Measurements from ENCODE around the gene RASSF8.

Gene RASSF8, protein sequence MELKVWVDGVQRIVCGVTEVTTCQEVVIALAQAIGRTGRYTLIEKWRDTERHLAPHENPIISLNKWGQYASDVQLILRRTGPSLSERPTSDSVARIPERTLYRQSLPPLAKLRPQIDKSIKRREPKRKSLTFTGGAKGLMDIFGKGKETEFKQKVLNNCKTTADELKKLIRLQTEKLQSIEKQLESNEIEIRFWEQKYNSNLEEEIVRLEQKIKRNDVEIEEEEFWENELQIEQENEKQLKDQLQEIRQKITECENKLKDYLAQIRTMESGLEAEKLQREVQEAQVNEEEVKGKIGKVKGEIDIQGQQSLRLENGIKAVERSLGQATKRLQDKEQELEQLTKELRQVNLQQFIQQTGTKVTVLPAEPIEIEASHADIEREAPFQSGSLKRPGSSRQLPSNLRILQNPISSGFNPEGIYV

GRCh38 chr12:25958428-25959070, at the start of gene RASSF8:
RASSF8 (plus strand) TSS chr12:25958682; CDS start chr12:26055344, 96,662 bp downstream.
- H3K27ac ChIP-seq (ENCODE audit: low read depth, low read length), result peak within 1 kb of the TSS; percentile 97
- H3K79me2 ChIP-seq (ENCODE audit: control insufficient read depth, insufficient read depth, low read length, unreplicated experiment), result peaks cover 39% of the 10 kb centered on the region
- peaks cover 20% of the 10 kb centered on the region; the same call in 1 of the 2 replicates for H3K36me3 ChIP-seq (ENCODE audit: insufficient read depth, low read length)
- peaks cover 29% of the 10 kb centered on the region for H3K4me1 ChIP-seq (ENCODE audit: control insufficient read depth, insufficient read depth, low read length, unreplicated experiment)
- no peaks in the 10 kb centered on the region for H3K27me3 ChIP-seq (ENCODE audit: insufficient read depth, low read length)
- peak within 1 kb of the TSS; percentile 80 for H2AFZ ChIP-seq (ENCODE audit: low read length, unreplicated experiment)
- peak within 1 kb of the TSS; percentile 89 for H3K4me3 ChIP-seq (ENCODE audit: low read depth, low read length)

GRCh38 chr12:25914551-25914950, 43.9 kb upstream of the RASSF8 start:
- H3K79me2 ChIP-seq (ENCODE audit: control insufficient read depth, insufficient read depth, low read length, unreplicated experiment), result no peaks in the 10 kb centered on the region
- H2AFZ ChIP-seq (ENCODE audit: low read length, unreplicated experiment), result no peak overlapping the region
- no peak overlapping the region for H3K27ac ChIP-seq (ENCODE audit: low read depth, low read length)
- no peaks in the 10 kb centered on the region for H3K27me3 ChIP-seq (ENCODE audit: insufficient read depth, low read length)
- no peak overlapping the region for H3K4me3 ChIP-seq (ENCODE audit: low read depth, low read length)
- no peaks in the 10 kb centered on the region for H3K4me1 ChIP-seq (ENCODE audit: control insufficient read depth, insufficient read depth, low read length, unreplicated experiment)
- no peaks in the 10 kb centered on the region for H3K36me3 ChIP-seq (ENCODE audit: insufficient read depth, low read length)

- H2AFZ ChIP-seq (ENCODE audit: low read length, unreplicated experiment), result no peak overlapping the region
- H3K27ac ChIP-seq (ENCODE audit: low read depth, low read length), result no peak overlapping the region
- no peaks in the 10 kb centered on the region for H3K36me3 ChIP-seq (ENCODE audit: insufficient read depth, low read length)
- H3K79me2 ChIP-seq (ENCODE audit: control insufficient read depth, insufficient read depth, low read length, unreplicated experiment), result no peaks in the 10 kb centered on the region
- H3K4me3 ChIP-seq (ENCODE audit: low read depth, low read length), result no peak overlapping the region
- peaks cover 12% of the 10 kb centered on the region for H3K4me1 ChIP-seq (ENCODE audit: control insufficient read depth, insufficient read depth, low read length, unreplicated experiment)
- no peaks in the 10 kb centered on the region for H3K27me3 ChIP-seq (ENCODE audit: insufficient read depth, low read length)
Measured at GRCh38 chr12:25924491-25925001, 33.9 kb upstream of the RASSF8 start.

GRCh38 chr12:25925064-25925463, 33.4 kb upstream of the RASSF8 start:
- no peaks in the 10 kb centered on the region for H3K27me3 ChIP-seq (ENCODE audit: insufficient read depth, low read length)
- H2AFZ ChIP-seq (ENCODE audit: low read length, unreplicated experiment), result no peak overlapping the region
- no peak overlapping the region for H3K27ac ChIP-seq (ENCODE audit: low read depth, low read length)
- no peak overlapping the region for H3K4me3 ChIP-seq (ENCODE audit: low read depth, low read length)
- H3K4me1 ChIP-seq (ENCODE audit: control insufficient read depth, insufficient read depth, low read length, unreplicated experiment), result peaks cover 13% of the 10 kb centered on the region
- no peaks in the 10 kb centered on the region for H3K36me3 ChIP-seq (ENCODE audit: insufficient read depth, low read length)
- H3K79me2 ChIP-seq (ENCODE audit: control insufficient read depth, insufficient read depth, low read length, unreplicated experiment), result no peaks in the 10 kb centered on the region

DNA sequence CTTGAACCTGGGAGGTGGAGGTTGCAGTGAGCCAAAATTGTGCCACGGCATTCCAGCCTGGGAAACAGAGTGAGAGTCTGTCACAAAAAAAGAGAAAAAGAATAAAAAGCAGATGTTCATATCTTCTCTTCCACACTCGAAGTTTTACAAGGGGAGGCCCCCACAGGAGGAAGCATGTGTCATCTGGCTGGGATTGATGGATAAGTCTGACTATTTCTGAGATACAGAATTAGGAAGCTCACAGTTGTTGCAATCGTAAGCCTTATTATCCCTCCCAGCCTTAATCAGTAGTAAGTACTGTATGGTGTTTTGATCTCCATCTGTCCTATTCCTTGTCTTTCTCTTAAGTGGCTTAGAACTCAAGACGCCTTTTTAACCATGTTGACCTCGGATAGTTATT, 31.9 kb upstream of the RASSF8 start:
- Histone ChIP-seq H3K27me3 (ENCODE audit: insufficient read depth, low read length) (no peaks in the 10 kb centered on the region), H3K27ac (ENCODE audit: low read depth, low read length) (no peak overlapping the region), H2AFZ (ENCODE audit: low read length, unreplicated experiment) (no peak overlapping the region), H3K36me3 (ENCODE audit: insufficient read depth, low read length) (no peaks in the 10 kb centered on the region), H3K79me2 (ENCODE audit: control insufficient read depth, insufficient read depth, low read length, unreplicated experiment) (no peaks in the 10 kb centered on the region), H3K4me1 (ENCODE audit: control insufficient read depth, insufficient read depth, low read length, unreplicated experiment) (peaks cover 13% of the 10 kb centered on the region), H3K4me3 (ENCODE audit: low read depth, low read length) (no peak overlapping the region)

GRCh38 chr12:25929142-25929541, 29.3 kb upstream of the RASSF8 start:
- H3K27ac ChIP-seq (ENCODE audit: low read depth, low read length), result no peak overlapping the region
- H3K4me3 ChIP-seq (ENCODE audit: low read depth, low read length), result no peak overlapping the region
- no peaks in the 10 kb centered on the region for H3K36me3 ChIP-seq (ENCODE audit: insufficient read depth, low read length)
- H3K79me2 ChIP-seq (ENCODE audit: control insufficient read depth, insufficient read depth, low read length, unreplicated experiment), result no peaks in the 10 kb centered on the region
- no peak overlapping the region for H2AFZ ChIP-seq (ENCODE audit: low read length, unreplicated experiment)
- peaks cover 13% of the 10 kb centered on the region for H3K4me1 ChIP-seq (ENCODE audit: control insufficient read depth, insufficient read depth, low read length, unreplicated experiment)
- H3K27me3 ChIP-seq (ENCODE audit: insufficient read depth, low read length), result no peaks in the 10 kb centered on the region

- H3K27me3 ChIP-seq (ENCODE audit: insufficient read depth, low read length), result no peaks in the 10 kb centered on the region
- H3K36me3 ChIP-seq (ENCODE audit: insufficient read depth, low read length), result no peaks in the 10 kb centered on the region
- no peaks in the 10 kb centered on the region for H3K79me2 ChIP-seq (ENCODE audit: control insufficient read depth, insufficient read depth, low read length, unreplicated experiment)
- peaks cover 13% of the 10 kb centered on the region for H3K4me1 ChIP-seq (ENCODE audit: control insufficient read depth, insufficient read depth, low read length, unreplicated experiment)
- no peak overlapping the region for H2AFZ ChIP-seq (ENCODE audit: low read length, unreplicated experiment)
- H3K27ac ChIP-seq (ENCODE audit: low read depth, low read length), result no peak overlapping the region
- H3K4me3 ChIP-seq (ENCODE audit: low read depth, low read length), result no peak overlapping the region
Measured at GRCh38 chr12:25932971-25933370, 25.5 kb upstream of the RASSF8 start.

GRCh38 chr12:25934456-25934855, 24.0 kb upstream of the RASSF8 start:
- Histone ChIP-seq H3K27me3 (ENCODE audit: insufficient read depth, low read length) (no peaks in the 10 kb centered on the region), H3K27ac (ENCODE audit: low read depth, low read length) (no peak overlapping the region)

GRCh38 chr12:25935355-25936144, 22.9 kb upstream of the RASSF8 start:
- Histone ChIP-seq H3K4me3 (ENCODE audit: low read depth, low read length) (no peak overlapping the region), H2AFZ (ENCODE audit: low read length, unreplicated experiment) (no peak overlapping the region), H3K27ac (ENCODE audit: low read depth, low read length) (no peak overlapping the region), H3K4me1 (ENCODE audit: control insufficient read depth, insufficient read depth, low read length, unreplicated experiment) (no peaks in the 10 kb centered on the region), H3K79me2 (ENCODE audit: control insufficient read depth, insufficient read depth, low read length, unreplicated experiment) (no peaks in the 10 kb centered on the region), H3K27me3 (ENCODE audit: insufficient read depth, low read length) (no peaks in the 10 kb centered on the region), H3K36me3 (ENCODE audit: insufficient read depth, low read length) (no peaks in the 10 kb centered on the region)

More at GRCh38 chr12:25934456-25934855, 24.0 kb upstream of the RASSF8 start:
- H3K4me3 ChIP-seq (ENCODE audit: low read depth, low read length), result no peak overlapping the region
- no peaks in the 10 kb centered on the region for H3K36me3 ChIP-seq (ENCODE audit: insufficient read depth, low read length)
- peaks cover 2% of the 10 kb centered on the region for H3K4me1 ChIP-seq (ENCODE audit: control insufficient read depth, insufficient read depth, low read length, unreplicated experiment)
- H2AFZ ChIP-seq (ENCODE audit: low read length, unreplicated experiment), result no peak overlapping the region
- H3K79me2 ChIP-seq (ENCODE audit: control insufficient read depth, insufficient read depth, low read length, unreplicated experiment), result no peaks in the 10 kb centered on the region

- Histone ChIP-seq H3K27ac (ENCODE audit: low read depth, low read length) (no peak overlapping the region), H3K27me3 (ENCODE audit: insufficient read depth, low read length) (no peaks in the 10 kb centered on the region), H3K4me1 (ENCODE audit: control insufficient read depth, insufficient read depth, low read length, unreplicated experiment) (no peaks in the 10 kb centered on the region), H3K79me2 (ENCODE audit: control insufficient read depth, insufficient read depth, low read length, unreplicated experiment) (no peaks in the 10 kb centered on the region), H3K36me3 (ENCODE audit: insufficient read depth, low read length) (no peaks in the 10 kb centered on the region), H2AFZ (ENCODE audit: low read length, unreplicated experiment) (no peak overlapping the region), H3K4me3 (ENCODE audit: low read depth, low read length) (no peak overlapping the region)
Measured at GRCh38 chr12:25937096-25937495, 21.4 kb upstream of the RASSF8 start.
